Heart left ventricle (tissue), 13 donors: ENCODE measurements around the gene BCL2L14.

ENCODE experiments used
- POLR2A ChIP-seq, 2 donors: fragments of 450-650 bp; IDR thresholded peaks; one replicate each; pipeline ENCODE4 v1.6.1; 2017; ENCODE audit warnings: antibody characterized with exemption in 2 of 2, mild to moderate bottlenecking in 2 of 2, moderate library complexity in 2 of 2
- TF ChIP-seq, protein P1 (sequence below), 12 donors: fragments of 200-600 bp; sonication (generic) in 4 of 12; IDR thresholded peaks; one replicate each; pipeline versions ENCODE4 v1.5.0 to v1.8.0; 2018 to 2022; ENCODE audit warnings: antibody characterized with exemption in 12 of 12, mild to moderate bottlenecking in 5 of 12
- donor health status: ischemic (EF 13 %, LVEDD 7.1; RV severe dilation, severe dysfunction).
- donor health status: DM: no; HTN: yes; CAD: no.
- donor health status: DM: no; HTN: no; CAD: no.
- donor health status: ischemic (EF 25% LVEDD 6.9; RV normal size, moderate dysfunction).
- donor health status: ischemic (EF 25% LVEDD 5.7; RV mildly dilated, moderate dysfunction).
- donor health status: ischemic (EF 35%, LVEDD 5.7; RV mildly dilated, moderate dysfunction).
- donor health status: nonischemic (EF 11% LVEDD 7.7; RV severe dilation, severe dysfunction).
- donor health status: DM: yes; HTN: yes; CAD: no.
- donor health status: PGD.
- donor health status: ischemic (EF 29% LVEDD 5.4; RV normal size, mild dysfunction).
- donor health status: nonischemic (EF 23%, LVEDD 6.1; RV moderate dilation, normal function).

DNA sequence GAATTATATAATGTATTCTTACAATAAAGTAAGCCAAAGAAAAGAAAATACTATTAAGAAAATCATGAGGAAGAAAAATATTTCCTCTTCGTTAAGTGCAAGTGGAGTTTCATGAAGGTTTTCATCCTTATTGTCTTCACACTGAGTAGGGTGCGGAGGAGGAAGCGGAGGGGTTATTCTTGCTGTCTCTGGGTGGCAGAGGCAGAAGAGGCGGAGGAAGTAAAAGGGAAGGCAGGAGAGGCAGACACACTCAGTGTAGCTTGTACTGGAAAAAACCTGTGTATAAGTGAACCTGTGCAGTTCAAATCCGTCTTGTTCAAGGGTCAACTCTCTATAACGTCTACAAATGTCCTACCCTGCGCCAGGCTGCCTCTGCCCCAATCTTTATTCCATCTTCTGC is 22.0 kb upstream of the BCL2L14 start:
- TF ChIP-seq, protein P1, sequence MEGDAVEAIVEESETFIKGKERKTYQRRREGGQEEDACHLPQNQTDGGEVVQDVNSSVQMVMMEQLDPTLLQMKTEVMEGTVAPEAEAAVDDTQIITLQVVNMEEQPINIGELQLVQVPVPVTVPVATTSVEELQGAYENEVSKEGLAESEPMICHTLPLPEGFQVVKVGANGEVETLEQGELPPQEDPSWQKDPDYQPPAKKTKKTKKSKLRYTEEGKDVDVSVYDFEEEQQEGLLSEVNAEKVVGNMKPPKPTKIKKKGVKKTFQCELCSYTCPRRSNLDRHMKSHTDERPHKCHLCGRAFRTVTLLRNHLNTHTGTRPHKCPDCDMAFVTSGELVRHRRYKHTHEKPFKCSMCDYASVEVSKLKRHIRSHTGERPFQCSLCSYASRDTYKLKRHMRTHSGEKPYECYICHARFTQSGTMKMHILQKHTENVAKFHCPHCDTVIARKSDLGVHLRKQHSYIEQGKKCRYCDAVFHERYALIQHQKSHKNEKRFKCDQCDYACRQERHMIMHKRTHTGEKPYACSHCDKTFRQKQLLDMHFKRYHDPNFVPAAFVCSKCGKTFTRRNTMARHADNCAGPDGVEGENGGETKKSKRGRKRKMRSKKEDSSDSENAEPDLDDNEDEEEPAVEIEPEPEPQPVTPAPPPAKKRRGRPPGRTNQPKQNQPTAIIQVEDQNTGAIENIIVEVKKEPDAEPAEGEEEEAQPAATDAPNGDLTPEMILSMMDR (IDR thresholded peaks at IDR 0.05): no peak
- TF ChIP-seq POLR2A (IDR thresholded peaks at IDR 0.05): no peak
